ENCODE data around the gene SKA1. TPM values are rescaled to one million over a fixed set of nuclear protein-coding genes. Genes with fewer than 3 reads are reported as not detected.

SKA1 gene
- total and polyA plus RNA-seq, 2 of the 13 experiments (the other 11 are each of a cell fraction or from before 2014, with no cell fraction given): 5.3 to 21.3 TPM

- H3K4me3 ChIP-seq (replicated peaks in 1 of 3; ENCODE audit: insufficient read depth in 1 of 3, low read depth in 2 of 3, low read length in 3 of 3): no peak overlapping the region
- ATAC-seq (no peak), FAIRE-seq (no peak), DNase-seq (ENCODE audit: low spot score) (no peak)
- no peak overlapping the region for H2AFZ ChIP-seq (ENCODE audit: low read length)
- intact Hi-C loops (cut with micrococcal nuclease; ENCODE audit: unreplicated experiment): loop anchor here (5.0 kb wide), 1 partner anchor 82 kb away; the partner anchor contains the start of gene CXXC1
- H3K4me2 ChIP-seq (ENCODE audit: low read depth, low read length): no peak overlapping the region
- ChIA-PET POLR2A (no interaction called here), CTCF (ENCODE audit: low intra/inter-chr PET ratio, low total read pairs) (no interaction called here)
- in situ Hi-C loops (cut with HindIII; ENCODE audit: extremely low pct_ligation_motif_present, low pct_unique_long_range_greater_than_20kb): no loop called here
- 0 out of 2 replicates have a peak, but pooled peaks have one; percentile 49 for TF ChIP-seq ZNF280D (CRISPR knock-in tag; IDR thresholded peaks at IDR 0.05)
- TF ChIP-seq NFKB2 (CRISPR knock-in tag; IDR thresholded peaks at IDR 0.05; ENCODE audit: borderline replicate concordance): no peak
- H3K27ac ChIP-seq (ENCODE audit: extremely low read length, insufficient read depth, low read length): no peak overlapping the region
- no peaks in the 10 kb centered on the region for H3K27me3 ChIP-seq (ENCODE audit: control insufficient read depth in 1 of 2, insufficient read depth in 2 of 2, low read length in 2 of 2)
- peaks cover 19% of the 10 kb centered on the region for H3K9me3 ChIP-seq (ENCODE audit: low read length)
- no peaks in the 10 kb centered on the region for H3K79me2 ChIP-seq (ENCODE audit: insufficient read depth, low read length)
- no peaks in the 10 kb centered on the region for H3K36me3 ChIP-seq (replicated peaks in 1 of 2; ENCODE audit: control insufficient read depth in 1 of 2, insufficient read depth in 2 of 2, low read length in 2 of 2)
- H3K4me1 ChIP-seq (ENCODE audit: insufficient read depth, low read length): peaks cover 14% of the 10 kb centered on the region
- H3K9ac ChIP-seq (ENCODE audit: insufficient read depth, low read depth, low read length): no peak overlapping the region
- H4K20me1 ChIP-seq (ENCODE audit: insufficient read depth, low read length): no peaks in the 10 kb centered on the region
- BruUV-seq (replicated peaks): no TSS peak
Measured at GRCh38 chr18:50369672-50370071, 5.2 kb upstream of the SKA1 start.

- H3K4me1 ChIP-seq (ENCODE audit: insufficient read depth, low read length): peaks cover 25% of the 10 kb centered on the region
- no TSS peak for BruUV-seq (replicated peaks)
- WGBS (ENCODE audit: low lambda C conversion rate): 95% methylated on average over 5 of the region's 5 CpGs
- H3K9ac ChIP-seq (ENCODE audit: insufficient read depth, low read depth, low read length): no peak overlapping the region
- POLR2A ChIA-PET: interaction anchor here (2.3 kb wide), 1 partner anchor 91 kb away, joined by 8 read pairs; the partner anchor contains the start of gene MBD1
- H2AFZ ChIP-seq (ENCODE audit: low read length): no peak overlapping the region
- DNase-seq (ENCODE audit: low spot score) (no peak), ATAC-seq (no peak), FAIRE-seq (no peak)
- intact Hi-C loops (cut with micrococcal nuclease; ENCODE audit: unreplicated experiment): loop anchor here (5.0 kb wide), 1 partner anchor 85 kb away; the partner anchor contains the start of gene CXXC1
- H3K36me3 ChIP-seq (replicated peaks in 1 of 2; ENCODE audit: control insufficient read depth in 1 of 2, insufficient read depth in 2 of 2, low read length in 2 of 2): no peaks in the 10 kb centered on the region
- peaks cover 10% of the 10 kb centered on the region for H3K79me2 ChIP-seq (ENCODE audit: insufficient read depth, low read length)
- H3K9me3 ChIP-seq (ENCODE audit: low read length): peaks cover 19% of the 10 kb centered on the region
- H3K27me3 ChIP-seq (ENCODE audit: control insufficient read depth in 1 of 2, insufficient read depth in 2 of 2, low read length in 2 of 2): no peaks in the 10 kb centered on the region; a peak in 1 of 5 replicates
- TF ChIP-seq SAFB2 (CRISPR knock-in tag; IDR thresholded peaks at IDR 0.05; ENCODE audit: borderline replicate concordance, low read depth) (no peak), ZNF569 (CRISPR knock-in tag; IDR thresholded peaks at IDR 0.05; ENCODE audit: borderline replicate concordance) (no peak), ARID2 (CRISPR knock-in tag; IDR thresholded peaks at IDR 0.05; ENCODE audit: borderline replicate concordance) (no peak), DNMT3B (CRISPR knock-in tag; conservative IDR thresholded peaks at IDR 0.05) (no peak), FLYWCH1 (CRISPR knock-in tag; IDR thresholded peaks at IDR 0.05) (no peak), GABPA (IDR thresholded peaks at IDR 0.05; ENCODE audit: low read depth, low read length) (no peak), GABPA (CRISPR knock-in tag; IDR thresholded peaks at IDR 0.05; ENCODE audit: low read depth) (peak; percentile 42; the same call in 1 of the 2 replicates), ZNF264 (CRISPR knock-in tag; IDR thresholded peaks at IDR 0.05) (no peak)
- in situ Hi-C loops (cut with HindIII; ENCODE audit: extremely low pct_ligation_motif_present, low pct_unique_long_range_greater_than_20kb): no loop called here
- no peak overlapping the region for H3K4me2 ChIP-seq (ENCODE audit: low read depth, low read length)
- CTCF ChIA-PET (ENCODE audit: low intra/inter-chr PET ratio, low total read pairs): no interaction called here
- no peak overlapping the region for H3K27ac ChIP-seq (ENCODE audit: extremely low read length, insufficient read depth, low read length)
- H4K20me1 ChIP-seq (ENCODE audit: insufficient read depth, low read length): no peaks in the 10 kb centered on the region
- H3K4me3 ChIP-seq (replicated peaks in 1 of 3; ENCODE audit: insufficient read depth in 1 of 3, low read depth in 2 of 3, low read length in 3 of 3): no peak overlapping the region
Measured at GRCh38 chr18:50372743-50373142, 2.1 kb upstream of the SKA1 start.
